ENCODE results near the gene TGM2. TPM values are rescaled to one million over a fixed set of nuclear protein-coding genes. Genes with fewer than 3 reads are reported as not detected.

TGM2 gene
- total RNA-seq, 1 donor from 2014 or later = 362 TPM

DNA sequence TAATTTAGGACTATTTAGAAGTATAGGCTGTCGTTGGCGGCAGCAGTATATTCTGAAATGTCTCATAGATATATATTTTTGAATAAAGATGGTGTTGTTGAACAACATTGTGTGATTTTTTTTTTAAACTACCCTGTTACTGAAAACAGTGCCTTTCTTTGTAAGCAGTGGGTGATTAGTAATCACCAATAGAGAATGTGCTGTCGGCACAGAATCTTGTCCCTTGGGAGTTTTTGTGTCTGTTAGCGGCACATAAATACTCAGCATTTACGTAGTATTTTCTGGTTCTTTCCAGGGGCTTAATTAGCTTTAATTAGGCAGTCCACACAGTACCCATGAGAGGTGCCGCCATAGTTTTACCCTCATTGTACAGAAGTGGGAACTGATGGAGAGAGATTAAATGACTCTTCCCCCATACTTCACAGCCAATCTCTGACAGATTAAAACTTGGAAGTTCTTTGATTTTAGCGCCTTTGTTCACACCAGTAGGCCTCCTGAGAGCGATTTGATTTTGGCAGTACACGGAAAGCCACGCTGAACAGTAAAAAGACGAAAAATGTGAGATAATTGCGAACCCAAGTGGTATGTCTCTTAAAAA, 72.7 kb downstream of the TGM2 start:
- peak overlapping the region; percentile 62 for H3K27ac ChIP-seq
- DNase-seq (no peak), ATAC-seq (no peak)
- H3K4me1 ChIP-seq = peaks cover 47% of the 10 kb centered on the region
- intact Hi-C loops (cut with DNase I) = no loop called here
- no peaks in the 10 kb centered on the region for H3K27me3 ChIP-seq (ENCODE audit: low read depth)
- TF ChIP-seq, protein P1, sequence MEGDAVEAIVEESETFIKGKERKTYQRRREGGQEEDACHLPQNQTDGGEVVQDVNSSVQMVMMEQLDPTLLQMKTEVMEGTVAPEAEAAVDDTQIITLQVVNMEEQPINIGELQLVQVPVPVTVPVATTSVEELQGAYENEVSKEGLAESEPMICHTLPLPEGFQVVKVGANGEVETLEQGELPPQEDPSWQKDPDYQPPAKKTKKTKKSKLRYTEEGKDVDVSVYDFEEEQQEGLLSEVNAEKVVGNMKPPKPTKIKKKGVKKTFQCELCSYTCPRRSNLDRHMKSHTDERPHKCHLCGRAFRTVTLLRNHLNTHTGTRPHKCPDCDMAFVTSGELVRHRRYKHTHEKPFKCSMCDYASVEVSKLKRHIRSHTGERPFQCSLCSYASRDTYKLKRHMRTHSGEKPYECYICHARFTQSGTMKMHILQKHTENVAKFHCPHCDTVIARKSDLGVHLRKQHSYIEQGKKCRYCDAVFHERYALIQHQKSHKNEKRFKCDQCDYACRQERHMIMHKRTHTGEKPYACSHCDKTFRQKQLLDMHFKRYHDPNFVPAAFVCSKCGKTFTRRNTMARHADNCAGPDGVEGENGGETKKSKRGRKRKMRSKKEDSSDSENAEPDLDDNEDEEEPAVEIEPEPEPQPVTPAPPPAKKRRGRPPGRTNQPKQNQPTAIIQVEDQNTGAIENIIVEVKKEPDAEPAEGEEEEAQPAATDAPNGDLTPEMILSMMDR (IDR thresholded peaks at IDR 0.05) = no peak
- H3K9me3 ChIP-seq = no peaks in the 10 kb centered on the region
- H3K36me3 ChIP-seq = peaks cover 42% of the 10 kb centered on the region
- no peak overlapping the region for H3K4me3 ChIP-seq

- H3K4me1 ChIP-seq = peaks cover 47% of the 10 kb centered on the region
- TF ChIP-seq, protein P1 (IDR thresholded peaks at IDR 0.05) = no peak
- peak overlapping the region; percentile 62 for H3K27ac ChIP-seq
- H3K9me3 ChIP-seq = no peaks in the 10 kb centered on the region
- peaks cover 49% of the 10 kb centered on the region for H3K36me3 ChIP-seq
- intact Hi-C loops (cut with DNase I) = no loop called here
- ATAC-seq = no peak
- no peak overlapping the region for H3K4me3 ChIP-seq
- H3K27me3 ChIP-seq (ENCODE audit: low read depth) = no peaks in the 10 kb centered on the region
- no peak for DNase-seq
Measured at GRCh38 chr20:38091441-38092216, 73.4 kb downstream of the TGM2 start.

GRCh38 chr20:38090061-38090460, 75.0 kb downstream of the TGM2 start:
- DNase-seq (no peak), ATAC-seq (no peak)
- peaks cover 65% of the 10 kb centered on the region for H3K36me3 ChIP-seq
- peaks cover 42% of the 10 kb centered on the region for H3K4me1 ChIP-seq
- intact Hi-C loops (cut with DNase I) = no loop called here
- TF ChIP-seq, protein P1 (IDR thresholded peaks at IDR 0.05) = no peak
- no peaks in the 10 kb centered on the region for H3K27me3 ChIP-seq (ENCODE audit: low read depth)
- no peak overlapping the region for H3K27ac ChIP-seq
- no peaks in the 10 kb centered on the region for H3K9me3 ChIP-seq
- no peak overlapping the region for H3K4me3 ChIP-seq

DNA sequence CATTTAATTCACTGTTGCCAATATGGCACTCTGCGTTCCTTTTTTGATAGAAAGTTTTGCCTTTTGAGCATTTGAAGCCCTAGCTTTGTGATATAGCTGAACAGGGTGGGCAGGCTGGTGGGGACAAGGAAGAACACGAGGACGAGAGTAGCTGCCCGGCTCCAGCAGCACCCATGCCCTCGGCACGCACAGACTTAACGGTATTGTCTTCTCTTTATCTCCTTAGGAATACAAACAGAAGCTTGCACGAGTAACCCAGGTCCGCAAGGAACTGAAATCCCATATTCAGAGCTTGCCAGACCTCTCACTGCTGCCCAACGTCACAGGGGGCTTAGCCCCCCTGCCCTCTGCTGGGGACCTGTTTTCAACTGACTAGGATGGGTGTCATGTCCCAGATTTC, 75.6 kb downstream of the TGM2 start:
- H3K9me3 ChIP-seq = no peaks in the 10 kb centered on the region

GRCh38 chr20:38085026-38085425, 80.0 kb downstream of the TGM2 start:
- intact Hi-C loops (cut with DNase I) = no loop called here
- Histone ChIP-seq H3K36me3 (peaks cover 74% of the 10 kb centered on the region), H3K9me3 (no peaks in the 10 kb centered on the region), H3K27me3 (ENCODE audit: low read depth) (no peaks in the 10 kb centered on the region), H3K27ac (peak overlapping the region; percentile 61), H3K4me3 (no peak overlapping the region), H3K4me1 (peaks cover 37% of the 10 kb centered on the region)
- DNase-seq (no peak), ATAC-seq (no peak)
- TF ChIP-seq, protein P1 (IDR thresholded peaks at IDR 0.05) = no peak

More for the DNA sequence above, 75.6 kb downstream of the TGM2 start:
- Histone ChIP-seq H3K4me3 (no peak overlapping the region), H3K27me3 (ENCODE audit: low read depth) (no peaks in the 10 kb centered on the region), H3K36me3 (peaks cover 70% of the 10 kb centered on the region), H3K4me1 (peaks cover 42% of the 10 kb centered on the region), H3K27ac (no peak overlapping the region)
- TF ChIP-seq, protein P1 (IDR thresholded peaks at IDR 0.05) = no peak
- intact Hi-C loops (cut with DNase I) = no loop called here
- no peak for ATAC-seq
- DNase-seq = no peak

Data from lower lobe of right lung (tissue), 2 donors.